Left ventricle myocardium superior (tissue), 1 donor: ENCODE results near the gene CXCL10. TPM values are rescaled to one million over a fixed set of nuclear protein-coding genes. Genes with fewer than 3 reads are reported as not detected.
A peak's percentile ranks its signal among the peaks of the same experiment; 100 is the strongest.
"Not testable (repeated sequence)": the region's sequence is repeated elsewhere in the genome, so short reads cannot be mapped to it uniquely, and the experiment has no call there.

ENCODE experiments used
- ATAC-seq: fragments of 200-7000 bp; cut with Tn5 transposase; one replicate; pipeline ENCODE4 v1.9.1; 2020; ENCODE audit warnings: mild to moderate bottlenecking, moderate library complexity
- DNase-seq: peaks from one replicate; pipeline ENCODE4 v3.0.0-alpha.2; 2020
- intact Hi-C: fragments of 100-400 bp; cut with micrococcal nuclease; formaldehyde crosslinking; loops from one replicate; pipeline ENCODE4 v1.11.0; 2022
- total RNA-seq: library from RNA; stranded (reverse); fragmentation: NEBNext Ultra II Directional; extraction: Animal tissue kit (Norgen Biotek cat#: 25700); gene quantifications from one replicate; pipeline ENCODE4 v1.2.1, GENCODE V29; 2021
- donor health status: DM: no; HTN: yes; CAD: no; lungs with severe emphysema.

CXCL10 gene
- total RNA-seq, 1 donor from 2014 or later, result 1.2 TPM

GRCh38 chr4:76001700-76002099 lies 21.6 kb downstream of the CXCL10 start:
- no peak for DNase-seq
- intact Hi-C loops, result no loop called here
- ATAC-seq, result no peak

- intact Hi-C loops, result no loop called here
- ATAC-seq (no peak), DNase-seq (no peak)
Observed at GRCh38 chr4:76000279-76000678, 23.0 kb downstream of the CXCL10 start.

- intact Hi-C loops, result loop anchor here (5.0 kb wide), 1 partner anchor 89 kb away; no protein-coding TSS in a partner anchor
- ATAC-seq, DNase-seq: not testable (repeated sequence)
Observed at GRCh38 chr4:75998525-75999147, 24.7 kb downstream of the CXCL10 start.

- ATAC-seq (no peak), DNase-seq (no peak)
- intact Hi-C loops, result loop anchor here (5.0 kb wide), 1 partner anchor 89 kb away; no protein-coding TSS in a partner anchor
Observed at GRCh38 chr4:75997946-75998345, 25.4 kb downstream of the CXCL10 start.

GRCh38 chr4:75997081-75997480 lies 26.2 kb downstream of the CXCL10 start:
- ATAC-seq, result no peak
- intact Hi-C loops, result loop anchor here (5.0 kb wide), 1 partner anchor 90 kb away; no protein-coding TSS in a partner anchor
- no peak for DNase-seq

- ATAC-seq, result peak; percentile 25
- intact Hi-C loops, result loop anchor here (2.0 to 5.0 kb wide), 2 partner anchors 71 to 92 kb away; no protein-coding TSS in a partner anchor
- no peak for DNase-seq
Observed at GRCh38 chr4:75995727-75996126, 27.6 kb downstream of the CXCL10 start.

- no peak for DNase-seq
- no peak for ATAC-seq
- intact Hi-C loops, result no loop called here
Observed at GRCh38 chr4:75992462-75992861, 30.8 kb downstream of the CXCL10 start.

GRCh38 chr4:75989846-75990528 lies 33.3 kb downstream of the CXCL10 start:
- peak; percentile 14 for ATAC-seq
- no peak for DNase-seq
- intact Hi-C loops, result no loop called here

GRCh38 chr4:75985116-75985515 lies 38.2 kb downstream of the CXCL10 start:
- intact Hi-C loops, result no loop called here
- no peak for DNase-seq
- no peak for ATAC-seq

GRCh38 chr4:75980576-75980975 lies 42.7 kb downstream of the CXCL10 start:
- no peak for ATAC-seq
- intact Hi-C loops, result no loop called here
- no peak for DNase-seq

- intact Hi-C loops, result no loop called here
Observed at GRCh38 chr4:75976177-75976576, 47.1 kb downstream of the CXCL10 start.

GRCh38 chr4:75973766-75974165 lies 49.5 kb downstream of the CXCL10 start:
- intact Hi-C loops, result no loop called here
- ATAC-seq (no peak), DNase-seq (no peak)

More at GRCh38 chr4:75976177-75976576, 47.1 kb downstream of the CXCL10 start:
- ATAC-seq (no peak), DNase-seq (no peak)

Other genes starting within 250 kb of the CXCL10 start
- gene PPEF2, start 121.0 kb downstream of the CXCL10 start, total RNA-seq, result not detected
- 11.5 TPM for gene NAAA, start 82.5 kb downstream of the CXCL10 start, total RNA-seq
- 18.4 TPM for gene SDAD1, start 32.6 kb downstream of the CXCL10 start, total RNA-seq
- 0.35 TPM for gene CXCL9, start 16.0 kb downstream of the CXCL10 start, total RNA-seq
- gene CXCL11, start 12.6 kb upstream of the CXCL10 start, total RNA-seq, result 0.42 TPM
- 145 TPM for gene ART3, start 51.2 kb upstream of the CXCL10 start, total RNA-seq
- gene NUP54, start 124.9 kb upstream of the CXCL10 start, total RNA-seq, result 17.3 TPM
- gene SCARB2, start 190.3 kb upstream of the CXCL10 start, total RNA-seq, result 91.4 TPM
- gene FAM47E, start 228.2 kb upstream of the CXCL10 start, total RNA-seq, result 2.4 TPM